Measurements from ENCODE around the gene ST3GAL4.

GRCh38 chr11:126434950-126435335, 79.5 kb downstream of the ST3GAL4 start:
- TF ChIP-seq EP300 (IDR thresholded peaks at IDR 0.05; ENCODE audit: borderline replicate concordance in 1 of 2, low read depth in 1 of 2, low read length in 1 of 2) (no peak), TAF1 (IDR thresholded peaks at IDR 0.05; ENCODE audit: borderline replicate concordance, low read depth, low read length) (no peak), TCF12 (IDR thresholded peaks at IDR 0.05) (no peak)
